ENCODE measurements around the gene SPDYE1.
A peak's percentile ranks its signal among the peaks of the same experiment; 100 is the strongest.
"Not testable (repeated sequence)": the region's sequence is repeated elsewhere in the genome, so short reads cannot be mapped to it uniquely, and the experiment has no call there.

GRCh38 chr7:43985904-43986864 is 11.5 kb upstream of the SPDYE1 start:
- TF ChIP-seq, protein P1, sequence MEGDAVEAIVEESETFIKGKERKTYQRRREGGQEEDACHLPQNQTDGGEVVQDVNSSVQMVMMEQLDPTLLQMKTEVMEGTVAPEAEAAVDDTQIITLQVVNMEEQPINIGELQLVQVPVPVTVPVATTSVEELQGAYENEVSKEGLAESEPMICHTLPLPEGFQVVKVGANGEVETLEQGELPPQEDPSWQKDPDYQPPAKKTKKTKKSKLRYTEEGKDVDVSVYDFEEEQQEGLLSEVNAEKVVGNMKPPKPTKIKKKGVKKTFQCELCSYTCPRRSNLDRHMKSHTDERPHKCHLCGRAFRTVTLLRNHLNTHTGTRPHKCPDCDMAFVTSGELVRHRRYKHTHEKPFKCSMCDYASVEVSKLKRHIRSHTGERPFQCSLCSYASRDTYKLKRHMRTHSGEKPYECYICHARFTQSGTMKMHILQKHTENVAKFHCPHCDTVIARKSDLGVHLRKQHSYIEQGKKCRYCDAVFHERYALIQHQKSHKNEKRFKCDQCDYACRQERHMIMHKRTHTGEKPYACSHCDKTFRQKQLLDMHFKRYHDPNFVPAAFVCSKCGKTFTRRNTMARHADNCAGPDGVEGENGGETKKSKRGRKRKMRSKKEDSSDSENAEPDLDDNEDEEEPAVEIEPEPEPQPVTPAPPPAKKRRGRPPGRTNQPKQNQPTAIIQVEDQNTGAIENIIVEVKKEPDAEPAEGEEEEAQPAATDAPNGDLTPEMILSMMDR (IDR thresholded peaks at IDR 0.05): peak in 5 of 6 experiments; percentile 13 to 83 (median 52)
- TF ChIP-seq EP300, POLR2A (IDR thresholded peaks at IDR 0.05): not testable (repeated sequence)

Measured in upper lobe of left lung (tissue), 4 donors.